Tibial artery (tissue), 4 donors: ENCODE data around the gene CYBC1.

Source experiments
- DNase-seq, 2 donors: peaks; one replicate each; pipeline ENCODE4 v3.0.0-alpha.2; 2019
- H3K27ac ChIP-seq, 2 donors: fragments of 200-600 bp; sonication (generic) in 1 of 2; 1 replicate in 1 of 2; 2 replicates in 1 of 2; pipeline ENCODE4 v1.5.1; 2018 to 2019; ENCODE audit warnings: mild to moderate bottlenecking in 1 of 2
- H3K27me3 ChIP-seq, 2 donors: fragments of 200-600 bp; sonication (generic) in 1 of 2; one replicate each; pipeline versions ENCODE4 v1.5.1 to v1.6.0; 2016 to 2019
- H3K36me3 ChIP-seq, 3 donors: fragments of 200-600 bp; sonication (generic) in 2 of 3; one replicate each; pipeline ENCODE4 v1.5.1; 2016 to 2019; ENCODE audit warnings: mild to moderate bottlenecking in 2 of 3
- H3K4me1 ChIP-seq, 4 donors: fragments of 200-600 bp; sonication (generic) in 2 of 4; 1 replicate in 3 of 4; 2 replicates in 1 of 4; pipeline ENCODE4 v1.5.1; 2016 to 2019
- H3K4me3 ChIP-seq, 2 donors: fragments of 200-600 bp; sonication (generic) in 1 of 2; 1 replicate in 1 of 2; 2 replicates in 1 of 2; pipeline ENCODE4 v1.5.1; 2018 to 2019; ENCODE audit warnings: mild to moderate bottlenecking in 2 of 2
- H3K9me3 ChIP-seq, 3 donors: fragments of 200-600 bp; sonication (generic) in 1 of 3; one replicate each; pipeline ENCODE4 v1.5.1; 2016 to 2019
- CTCF ChIP-seq, 2 experiments: fragments of 200-600 bp in 1 of 2; fragments of 450-650 bp in 1 of 2; IDR thresholded peaks; one replicate each; pipeline ENCODE4 v1.5.1; 2017 to 2019; ENCODE audit warnings: antibody characterized with exemption in 2 of 2, mild to moderate bottlenecking in 1 of 2, moderate library complexity in 1 of 2
- intact Hi-C: fragments of 100-400 bp; cut with DNase I; formaldehyde crosslinking; loops from one replicate; pipeline ENCODE4 v1.15.0; 2023; ENCODE audit warnings: low total_unique reads

The CYBC1 gene

GRCh38 chr17:82439194-82439828 lies 11.2 kb downstream of the CYBC1 start:
- Histone ChIP-seq H3K4me3 (no peak overlapping the region), H3K27ac (no peak overlapping the region), H3K36me3 (peaks cover 0 to 94% (median 39%) of the 10 kb centered on the region in 3 donors), H3K9me3 (no peaks in the 10 kb centered on the region), H3K4me1 (peaks cover 0 to 7% (median 0%) of the 10 kb centered on the region in 4 donors), H3K27me3 (no peaks in the 10 kb centered on the region)
- no peak for DNase-seq
- intact Hi-C loops = no loop called here
- no peak for TF ChIP-seq CTCF (IDR thresholded peaks at IDR 0.05)

- H3K27ac ChIP-seq = no peak overlapping the region
- intact Hi-C loops = no loop called here
Measured at GRCh38 chr17:82438401-82439193, 12.0 kb downstream of the CYBC1 start.

GRCh38 chr17:82437325-82437668 lies 13.3 kb downstream of the CYBC1 start:
- Histone ChIP-seq H3K4me1 (peaks cover 0 to 4% (median 0%) of the 10 kb centered on the region in 4 donors), H3K9me3 (no peaks in the 10 kb centered on the region), H3K27ac (no peak overlapping the region), H3K36me3 (peaks cover 0 to 88% (median 20%) of the 10 kb centered on the region in 3 donors), H3K27me3 (no peaks in the 10 kb centered on the region), H3K4me3 (no peak overlapping the region)
- TF ChIP-seq CTCF (IDR thresholded peaks at IDR 0.05) = no peak
- intact Hi-C loops = no loop called here
- DNase-seq = no peak

More at GRCh38 chr17:82438401-82439193, 12.0 kb downstream of the CYBC1 start:
- no peak overlapping the region for H3K4me3 ChIP-seq
- no peaks in the 10 kb centered on the region for H3K27me3 ChIP-seq
- no peaks in the 10 kb centered on the region for H3K9me3 ChIP-seq
- peaks cover 0 to 94% (median 32%) of the 10 kb centered on the region in 3 donors for H3K36me3 ChIP-seq
- H3K4me1 ChIP-seq = peaks cover 0 to 4% (median 0%) of the 10 kb centered on the region in 4 donors
- TF ChIP-seq CTCF (IDR thresholded peaks at IDR 0.05) = no peak
- no peak for DNase-seq

- intact Hi-C loops = no loop called here
- Histone ChIP-seq H3K4me3 (no peak overlapping the region), H3K4me1 (peaks cover 0 to 4% (median 0%) of the 10 kb centered on the region in 4 donors), H3K27me3 (no peaks in the 10 kb centered on the region), H3K9me3 (no peaks in the 10 kb centered on the region), H3K36me3 (peaks cover 0 to 88% (median 20%) of the 10 kb centered on the region in 3 donors), H3K27ac (no peak overlapping the region)
- no peak for DNase-seq
- TF ChIP-seq CTCF (IDR thresholded peaks at IDR 0.05) = no peak
Measured at GRCh38 chr17:82436601-82437324, 13.8 kb downstream of the CYBC1 start.

- no peak for DNase-seq
- H3K9me3 ChIP-seq = no peaks in the 10 kb centered on the region
- no peak overlapping the region for H3K27ac ChIP-seq
- H3K4me3 ChIP-seq = no peak overlapping the region
- intact Hi-C loops = no loop called here
- peaks cover 0 to 4% (median 0%) of the 10 kb centered on the region in 4 donors for H3K4me1 ChIP-seq
- no peak for TF ChIP-seq CTCF (IDR thresholded peaks at IDR 0.05)
- no peaks in the 10 kb centered on the region for H3K27me3 ChIP-seq
- peaks cover 0 to 89% (median 20%) of the 10 kb centered on the region in 3 donors for H3K36me3 ChIP-seq
Measured at GRCh38 chr17:82435601-82436583, 14.7 kb downstream of the CYBC1 start.
